ENCODE data around the gene TPI1.
"Not testable (repeated sequence)": the region's sequence is repeated elsewhere in the genome, so short reads cannot be mapped to it uniquely, and the experiment has no call there.

Gene TPI1

DNA sequence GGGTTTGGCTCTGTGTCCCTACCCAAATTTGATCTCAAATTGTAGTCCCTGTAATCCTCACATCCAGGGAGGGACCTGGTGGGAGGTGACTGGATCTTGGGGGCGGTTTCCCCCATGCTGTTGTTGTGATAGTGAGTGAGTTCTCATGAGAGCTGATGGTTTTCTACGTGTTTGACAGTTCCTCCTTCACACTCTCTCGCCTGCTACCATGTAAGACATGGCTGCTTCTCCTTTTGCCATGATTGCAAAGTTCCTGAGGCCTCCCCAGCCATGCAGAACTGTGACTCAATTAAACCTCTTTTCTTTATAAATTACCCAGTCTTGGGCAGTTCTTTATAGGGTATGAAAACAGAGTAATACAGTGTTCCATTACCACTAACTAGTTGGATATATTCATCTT lies 27.0 kb downstream of the TPI1 start:
- DNase-seq (ENCODE audit: low read depth) = no peak

DNA sequence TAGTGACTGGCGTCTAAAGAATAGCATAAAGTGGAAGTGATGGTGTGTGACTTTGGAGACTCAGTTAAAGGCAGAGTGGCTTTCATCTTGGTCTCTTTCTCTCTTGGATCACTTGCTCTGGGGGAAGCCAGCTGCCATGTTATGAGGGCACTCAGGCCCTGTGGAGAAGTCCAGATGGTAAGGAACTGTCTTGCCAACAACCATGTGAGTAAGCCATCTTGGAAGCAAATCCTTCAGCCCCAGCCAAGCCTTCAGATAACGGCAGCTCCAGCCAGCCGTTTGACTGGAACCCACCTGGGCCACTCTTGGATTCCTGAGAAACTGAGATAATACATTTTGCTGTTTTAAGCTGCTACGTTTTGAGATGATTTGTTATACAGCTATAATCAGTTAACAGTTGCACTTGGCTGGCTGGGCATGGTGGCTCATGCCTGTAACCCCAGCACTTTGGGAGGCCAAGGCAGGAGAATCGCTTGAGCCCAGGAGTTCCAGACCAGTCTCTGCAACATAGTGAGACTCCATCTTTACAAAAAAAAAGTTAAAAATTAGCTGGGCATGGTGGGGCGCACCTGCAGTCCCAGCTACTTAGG lies 29.6 kb downstream of the TPI1 start:
- no peak for DNase-seq (ENCODE audit: low read depth)

DNA sequence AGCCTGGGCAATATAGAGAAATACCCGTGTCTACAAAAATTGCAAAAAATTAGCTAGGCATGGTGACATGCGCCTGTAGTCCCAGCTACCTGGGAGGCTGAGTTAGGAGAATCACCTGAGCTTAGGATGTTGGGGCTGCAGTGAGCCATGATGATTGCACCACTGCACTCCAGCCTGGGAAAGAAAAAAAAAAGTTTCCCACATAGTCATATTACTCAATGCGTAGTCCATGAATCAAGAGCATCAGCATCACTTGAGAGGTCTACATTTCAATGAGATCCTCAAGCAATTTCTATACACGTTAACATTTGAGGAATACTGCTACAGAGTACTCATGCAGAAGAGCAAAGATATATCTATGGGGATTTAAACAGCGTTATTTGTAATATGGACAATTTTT lies 32.1 kb downstream of the TPI1 start:
- DNase-seq (ENCODE audit: low read depth) = no peak

GRCh38 chr12:6899837-6900519 lies 32.6 kb downstream of the TPI1 start:
- no peak for DNase-seq (ENCODE audit: low read depth)

DNA sequence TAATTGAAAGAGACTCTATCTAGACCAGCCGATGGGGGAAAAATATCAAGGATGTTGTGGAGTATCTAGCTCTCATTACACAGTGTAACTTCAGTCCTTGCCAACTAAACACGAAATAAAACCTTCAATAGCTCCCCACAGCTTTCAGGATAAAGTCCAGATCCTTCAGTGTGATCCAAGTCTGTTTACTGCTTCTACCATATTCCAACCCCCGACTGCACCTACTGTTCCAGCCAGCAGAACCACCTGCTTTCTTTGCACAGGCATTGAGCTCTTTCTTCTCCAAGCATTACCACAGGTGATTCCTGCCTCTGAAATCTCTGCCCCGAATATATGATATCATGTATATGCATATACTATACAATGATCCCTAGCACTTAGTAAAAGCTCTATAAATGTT lies 35.1 kb downstream of the TPI1 start:
- no peak for DNase-seq (ENCODE audit: low read depth)

- DNase-seq (ENCODE audit: low read depth) = no peak
Measured at GRCh38 chr12:6903722-6904121, 36.4 kb downstream of the TPI1 start.

- DNase-seq (ENCODE audit: low read depth) = peak; percentile 85
Measured at GRCh38 chr12:6904280-6905276, 37.2 kb downstream of the TPI1 start, which contains the start of gene LRRC23. TSS of gene LRRC23 (plus strand) at chr12:6904822. CDS start at chr12:6905634, 812 bp downstream.

DNA sequence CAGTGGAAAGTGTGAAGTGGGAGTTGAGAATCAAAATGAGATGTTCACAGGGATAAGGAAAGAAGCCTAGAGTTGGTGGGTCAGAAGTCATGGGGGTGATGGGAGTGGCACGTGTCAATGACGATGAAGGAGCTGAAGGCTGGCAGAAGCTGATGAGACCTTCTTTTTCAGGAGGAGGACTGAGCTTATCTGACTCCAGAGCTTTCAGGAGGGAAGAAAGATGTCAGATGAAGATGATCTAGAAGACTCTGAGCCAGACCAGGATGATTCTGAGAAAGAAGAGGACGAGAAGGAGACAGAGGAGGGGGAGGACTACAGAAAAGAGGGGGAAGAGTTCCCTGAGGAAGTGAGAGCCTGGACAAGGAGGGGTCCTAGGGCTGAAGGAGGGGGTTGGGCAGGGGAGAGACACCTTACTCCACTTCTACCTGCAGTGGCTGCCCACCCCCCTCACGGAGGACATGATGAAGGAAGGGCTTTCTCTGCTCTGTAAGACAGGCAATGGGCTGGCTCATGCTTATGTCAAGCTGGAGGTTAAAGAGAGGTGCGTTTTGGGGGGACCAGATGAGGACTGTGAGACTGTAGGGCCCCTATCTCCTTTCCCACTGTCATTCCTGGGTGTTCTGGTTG lies 38.2 kb downstream of the TPI1 start:
- no peak for DNase-seq (ENCODE audit: low read depth)

- DNase-seq (ENCODE audit: low read depth) = not testable (repeated sequence)
Measured at GRCh38 chr12:6908141-6908540, 40.8 kb downstream of the TPI1 start.

DNA sequence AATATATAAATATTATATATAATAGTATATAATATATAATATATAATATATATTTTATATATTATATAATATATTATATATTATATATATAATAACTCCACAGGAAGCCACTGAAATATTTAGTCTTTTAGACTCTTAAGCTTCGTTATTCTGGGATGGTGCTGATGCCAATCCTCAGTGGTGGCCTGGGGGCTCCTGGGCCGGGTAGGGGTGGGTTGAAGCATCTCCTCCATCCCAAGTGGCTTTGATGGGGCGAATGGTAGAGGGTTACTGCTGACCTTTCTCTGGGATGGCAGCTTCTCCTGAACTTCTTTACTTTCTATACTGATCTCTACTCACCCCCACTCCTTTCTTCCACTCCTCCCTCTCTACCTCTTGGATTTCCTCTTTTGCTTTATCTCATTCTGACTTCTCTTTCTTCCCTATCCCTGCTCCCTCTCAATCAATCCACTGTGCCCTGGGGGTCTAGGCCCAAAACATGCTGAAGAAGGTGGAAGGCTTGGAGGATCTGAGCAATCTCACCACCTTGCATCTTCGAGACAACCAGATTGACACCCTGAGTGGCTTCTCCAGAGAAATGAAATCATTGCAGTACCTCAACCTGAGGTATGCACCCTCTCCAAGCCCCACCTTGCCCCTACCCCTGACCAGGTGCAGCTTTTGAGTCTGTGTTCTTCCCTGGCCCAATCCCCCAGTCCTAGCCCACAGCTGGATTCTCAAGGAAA lies 42.3 kb downstream of the TPI1 start:
- DNase-seq (ENCODE audit: low read depth) = no peak

DNA sequence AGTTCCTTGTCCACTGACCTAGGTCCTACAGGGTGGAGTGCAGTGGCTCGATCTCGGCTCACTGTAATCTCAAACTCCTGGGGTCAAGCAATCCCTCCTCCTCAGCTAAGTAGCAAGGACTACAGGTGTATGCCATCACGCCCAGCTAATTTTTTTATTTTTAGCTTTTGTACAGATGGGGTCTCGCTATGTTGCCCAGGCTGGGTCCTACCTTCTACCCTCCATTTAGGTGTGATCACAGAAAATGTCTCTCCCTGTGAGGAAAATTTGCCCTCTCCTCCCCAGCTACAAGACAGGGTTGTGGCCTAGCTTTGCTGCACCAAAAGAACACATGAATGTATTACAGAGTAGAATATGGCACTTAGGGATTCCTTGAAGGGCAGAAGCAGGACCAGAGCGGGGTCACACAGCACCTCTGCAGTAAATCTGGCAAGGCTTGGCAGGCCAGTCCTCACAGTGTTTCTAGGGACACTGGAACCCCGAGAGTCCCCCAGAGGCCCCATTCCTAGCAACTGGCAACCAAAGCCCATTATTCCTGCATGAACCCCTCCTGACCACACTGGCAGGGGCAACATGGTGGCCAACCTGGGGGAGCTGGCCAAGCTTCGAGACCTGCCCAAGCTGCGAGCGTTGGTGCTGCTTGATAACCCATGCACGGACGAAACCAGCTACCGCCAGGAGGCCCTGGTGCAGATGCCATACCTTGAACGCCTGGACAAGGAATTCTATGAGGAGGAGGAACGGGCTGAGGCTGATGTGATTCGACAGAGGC lies 45.0 kb downstream of the TPI1 start:
- DNase-seq (ENCODE audit: low read depth) = no peak

DNA sequence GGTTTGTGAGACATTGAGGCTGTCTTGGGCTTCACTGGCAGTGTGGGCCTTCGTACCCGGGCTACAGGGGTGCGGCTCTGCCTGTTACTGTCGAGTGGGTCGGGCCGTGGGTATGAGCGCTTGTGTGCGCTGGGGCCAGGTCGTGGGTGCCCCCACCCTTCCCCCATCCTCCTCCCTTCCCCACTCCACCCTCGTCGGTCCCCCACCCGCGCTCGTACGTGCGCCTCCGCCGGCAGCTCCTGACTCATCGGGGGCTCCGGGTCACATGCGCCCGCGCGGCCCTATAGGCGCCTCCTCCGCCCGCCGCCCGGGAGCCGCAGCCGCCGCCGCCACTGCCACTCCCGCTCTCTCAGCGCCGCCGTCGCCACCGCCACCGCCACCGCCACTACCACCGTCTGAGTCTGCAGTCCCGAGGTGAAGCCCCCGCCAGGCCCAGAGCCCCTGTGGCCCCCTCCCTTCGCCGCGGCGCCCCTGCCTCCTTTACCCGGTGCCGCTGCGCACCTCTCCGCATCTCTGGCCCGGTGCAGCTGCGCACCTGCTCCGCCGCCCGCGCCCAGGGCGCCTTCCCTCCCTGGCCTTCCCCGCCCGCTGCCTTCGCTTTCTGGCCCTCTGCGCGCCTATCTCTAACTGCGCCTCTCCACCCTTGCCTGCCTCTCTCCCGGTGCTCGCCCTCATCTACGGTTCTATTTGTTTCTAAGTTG lies 47.1 kb downstream of the TPI1 start, which contains the start of gene ENO2:
Gene ENO2, plus strand, starts transcription at position 335 of the 701 bp plus-strand sequence. CDS start 1,253 bp downstream, outside the sequence.
- peak; percentile 64 for DNase-seq (ENCODE audit: low read depth)

- no peak for DNase-seq (ENCODE audit: low read depth)
Measured at GRCh38 chr12:6914947-6915788, 47.8 kb downstream of the TPI1 start.

GRCh38 chr12:6915789-6916285 lies 48.5 kb downstream of the TPI1 start:
- DNase-seq (ENCODE audit: low read depth) = no peak

DNA sequence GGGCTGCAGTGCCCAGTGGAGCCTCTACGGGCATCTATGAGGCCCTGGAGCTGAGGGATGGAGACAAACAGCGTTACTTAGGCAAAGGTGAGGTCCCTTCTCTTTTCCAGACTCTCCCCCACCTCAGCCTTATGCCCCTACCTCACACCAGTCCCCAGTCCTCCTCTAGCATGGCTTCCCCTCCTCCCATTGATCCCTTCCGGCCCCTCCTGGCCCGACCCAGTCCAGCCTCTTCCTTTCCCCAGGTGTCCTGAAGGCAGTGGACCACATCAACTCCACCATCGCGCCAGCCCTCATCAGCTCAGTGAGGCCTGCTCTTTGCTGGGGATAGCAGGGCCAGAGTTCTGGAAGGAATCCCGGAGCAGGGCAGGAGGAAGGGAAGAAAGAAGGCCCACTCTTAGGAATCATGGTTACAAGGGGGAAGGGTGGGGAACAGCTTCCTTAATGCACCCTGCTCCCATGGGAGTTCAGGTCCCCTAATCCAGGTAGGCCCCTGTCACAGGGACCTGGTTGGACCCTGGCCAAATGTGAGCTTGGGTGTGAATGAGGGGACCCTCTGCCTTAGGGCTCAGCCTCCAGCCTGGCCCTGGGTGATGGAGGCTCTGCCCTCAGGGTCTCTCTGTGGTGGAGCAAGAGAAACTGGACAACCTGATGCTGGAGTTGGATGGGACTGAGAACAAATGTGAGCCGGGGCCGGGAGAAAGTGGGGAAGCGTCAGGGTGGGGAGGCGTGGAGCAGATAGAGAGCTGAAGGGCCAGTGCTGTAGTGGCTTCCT lies 49.3 kb downstream of the TPI1 start:
- no peak for DNase-seq (ENCODE audit: low read depth)

GRCh38 chr12:6917491-6918231 lies 50.3 kb downstream of the TPI1 start:
- no peak for DNase-seq (ENCODE audit: low read depth)

DNA sequence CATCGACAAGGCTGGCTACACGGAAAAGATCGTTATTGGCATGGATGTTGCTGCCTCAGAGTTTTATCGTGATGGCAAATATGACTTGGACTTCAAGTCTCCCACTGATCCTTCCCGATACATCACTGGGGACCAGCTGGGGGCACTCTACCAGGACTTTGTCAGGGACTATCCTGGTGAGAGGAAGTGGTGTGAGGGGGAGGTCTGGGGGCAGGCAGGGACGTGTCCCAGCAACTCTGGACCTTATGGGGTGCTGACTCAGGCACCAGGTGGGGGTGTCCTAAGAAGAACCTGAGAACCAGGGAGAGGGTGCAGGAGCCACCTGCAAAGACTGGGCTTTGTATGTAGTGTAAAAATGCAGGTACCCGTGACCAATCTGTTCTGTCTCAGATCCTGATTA lies 52.3 kb downstream of the TPI1 start:
- no peak for DNase-seq (ENCODE audit: low read depth)
